HepG2 (cell line): ENCODE measurements around the gene OSGIN1. TPM values are rescaled to one million over a fixed set of nuclear protein-coding genes. Genes with fewer than 3 reads are reported as not detected.

Source experiments
- ARNTL ChIP-seq: sonication (generic); formaldehyde crosslinking; IDR thresholded peaks from 2 replicates; pipeline ENCODE4 v1.4.0; 2020; ENCODE audit warnings: mild to moderate bottlenecking, missing genetic modification reagents
- ATF7-NPFF ChIP-seq: sonication (generic); formaldehyde crosslinking; IDR thresholded peaks from 2 replicates; pipeline ENCODE4 v1.8.1; 2023; ENCODE audit warnings: mild to moderate bottlenecking, low read depth, missing genetic modification reagents, moderate library complexity
- CREM ChIP-seq, 2 experiments: sonication (generic) in 1 of 2; formaldehyde crosslinking in 1 of 2; IDR thresholded peaks; 2 replicates each; pipeline versions ENCODE4 v1.4.0 to v1.6.1; 2016 to 2020; ENCODE audit warnings: antibody characterized with exemption in 1 of 2, mild to moderate bottlenecking in 1 of 2, missing genetic modification reagents in 1 of 2
- ESRRA ChIP-seq: sonication (generic); formaldehyde crosslinking; IDR thresholded peaks from 2 replicates; pipeline ENCODE4 v1.5.1; 2020; ENCODE audit warnings: mild to moderate bottlenecking, low read depth, missing genetic modification reagents
- IRF1 ChIP-seq: sonication (generic); formaldehyde crosslinking; IDR thresholded peaks from 2 replicates; pipeline ENCODE4 v1.4.0; 2020; ENCODE audit warnings: low read depth, mild to moderate bottlenecking, missing genetic modification reagents
- IRF9 ChIP-seq: sonication (generic); formaldehyde crosslinking; IDR thresholded peaks from 2 replicates; pipeline ENCODE4 v1.8.0; 2022; ENCODE audit warnings: missing genetic modification reagents, mild to moderate bottlenecking, borderline replicate concordance
- KLF11 ChIP-seq: IDR thresholded peaks from 2 replicates; pipeline ENCODE4 v1.6.1; 2016; ENCODE audit warnings: missing compliant biosample characterization
- MIER3 ChIP-seq: IDR thresholded peaks from 2 replicates; pipeline ENCODE4 v1.6.1; 2016; ENCODE audit warnings: missing compliant biosample characterization, borderline replicate concordance
- MYNN ChIP-seq: sonication (generic); formaldehyde crosslinking; IDR thresholded peaks from 2 replicates; pipeline ENCODE4 v1.4.0; 2020; ENCODE audit warnings: mild to moderate bottlenecking, low read depth, missing genetic modification reagents
- RNF2 ChIP-seq: fragments of 450-650 bp; conservative IDR thresholded peaks from 2 replicates; pipeline ENCODE4 v1.6.1; 2016; ENCODE audit warnings: low read depth
- SAFB2 ChIP-seq: sonication (generic); formaldehyde crosslinking; IDR thresholded peaks from 2 replicates; pipeline ENCODE4 v1.5.1; 2020; ENCODE audit warnings: missing genetic modification reagents, low read depth, mild to moderate bottlenecking, borderline replicate concordance
- TFDP1 ChIP-seq: IDR thresholded peaks from 2 replicates; pipeline ENCODE4 v1.6.1; 2016; ENCODE audit warnings: missing compliant biosample characterization, missing genetic modification reagents, borderline replicate concordance
- TMF1 ChIP-seq: sonication (generic); formaldehyde crosslinking; IDR thresholded peaks from 2 replicates; pipeline ENCODE4 v1.8.1; 2022; ENCODE audit warnings: low read depth, missing genetic modification reagents
- ZFP62 ChIP-seq: sonication (generic); formaldehyde crosslinking; IDR thresholded peaks from 2 replicates; pipeline ENCODE4 v1.4.0; 2020; ENCODE audit warnings: missing genetic modification reagents
- ZFYVE20 ChIP-seq: sonication (generic); formaldehyde crosslinking; IDR thresholded peaks from 2 replicates; pipeline ENCODE4 v1.8.0; 2023; ENCODE audit warnings: low read depth, mild to moderate bottlenecking, moderate library complexity, missing genetic modification reagents, borderline replicate concordance
- ZNF18 ChIP-seq: sonication (generic); formaldehyde crosslinking; IDR thresholded peaks from 2 replicates; pipeline ENCODE4 v1.8.0; 2022; ENCODE audit warnings: mild to moderate bottlenecking, missing genetic modification reagents; ENCODE audit not compliant: insufficient replicate concordance
- ZNF44 ChIP-seq: sonication (generic); formaldehyde crosslinking; IDR thresholded peaks from 2 replicates; pipeline ENCODE4 v1.5.1; 2020; ENCODE audit warnings: mild to moderate bottlenecking, missing genetic modification reagents
- ZNF562 ChIP-seq: sonication (generic); formaldehyde crosslinking; IDR thresholded peaks from 2 replicates; pipeline ENCODE4 v1.8.0; 2022; ENCODE audit warnings: missing genetic modification reagents, borderline replicate concordance
- ZSCAN9 ChIP-seq: IDR thresholded peaks from 2 replicates; pipeline ENCODE4 v1.6.1; 2016; ENCODE audit warnings: borderline replicate concordance
- ZXDC ChIP-seq: sonication (generic); formaldehyde crosslinking; IDR thresholded peaks from 2 replicates; pipeline ENCODE4 v1.5.0; 2020; ENCODE audit warnings: mild to moderate bottlenecking, missing genetic modification reagents
- polyA plus RNA-seq, 8 experiments: library from polyadenylated mRNA; depleted of rRNA in 3 of 8; stranded (reverse) in 7 of 8; unstranded in 1 of 8; fragments of >200 nt; fragmentation: Illumina TruSeq in 4 of 8; extraction: Trizol in 4 of 8; gene quantifications; 2 replicates each; pipeline versions ENCODE4 v1.2.1 to v1.2.3, GENCODE V29; 2011 to 2016; ENCODE audit warnings: low read depth in 4 of 8, missing spikeins in 1 of 8, mixed read lengths in 1 of 8; ENCODE audit not compliant: insufficient read depth in 1 of 8
- total RNA-seq, 5 experiments: library from RNA; depleted of rRNA; stranded (reverse); fragments of >200 nt; fragmentation: Illumina TruSeq; extraction: Trizol; gene quantifications; 2 replicates each; pipeline ENCODE4 v1.2.3, GENCODE V29; 2016; ENCODE audit warnings: low read depth in 1 of 5

Gene OSGIN1
- total and polyA plus RNA-seq, 2 of the 13 experiments (the other 11 are each of a cell fraction or from before 2014, with no cell fraction given), result 20.5 to 27.1 TPM

- TF ChIP-seq CREM (IDR thresholded peaks at IDR 0.05) (peak; percentile 44), CREM (CRISPR knock-in tag; IDR thresholded peaks at IDR 0.05) (no peak), ZNF562 (CRISPR knock-in tag) (no peak), TMF1 (CRISPR knock-in tag) (0 out of 2 replicates have a peak, but pooled peaks have one; percentile 12), ZXDC (CRISPR knock-in tag) (peak; percentile 91), MYNN (CRISPR knock-in tag) (no peak), ZNF44 (peak; percentile 76; the same call in 1 of the 2 replicates), ZNF18 (CRISPR knock-in tag) (peak; percentile 35), SAFB2 (CRISPR knock-in tag) (0 out of 2 replicates have a peak, but pooled peaks have one; percentile 61), ZFP62 (CRISPR knock-in tag) (no peak), KLF11 (CRISPR knock-in tag) (peak; percentile 51), ESRRA (CRISPR knock-in tag) (0 out of 2 replicates have a peak, but pooled peaks have one; percentile 16), ATF7-NPFF (no peak), ARNTL (CRISPR knock-in tag) (peak; percentile 100), ZFYVE20 (CRISPR knock-in tag) (no peak), IRF9 (peak; percentile 69; the same call in 1 of the 2 replicates), TFDP1 (peak; percentile 44; the same call in 1 of the 2 replicates), IRF1 (CRISPR knock-in tag) (no peak), ZSCAN9 (CRISPR knock-in tag) (peak; percentile 64; the same call in 1 of the 2 replicates), MIER3 (CRISPR knock-in tag) (peak; percentile 69; the same call in 1 of the 2 replicates), RNF2 (0 out of 2 replicates have a peak, but pooled peaks have one; percentile 51)
Measured at GRCh38 chr16:83952940-83953795, at the start of gene OSGIN1 (continued).
